Tibial artery (tissue), 4 donors: ENCODE results near the gene AFG1L.

ENCODE experiments used
- DNase-seq, 2 donors: peaks; one replicate each; pipeline ENCODE4 v3.0.0-alpha.2; 2019
- H3K27ac ChIP-seq, 2 donors: fragments of 200-600 bp; sonication (generic) in 1 of 2; 1 replicate in 1 of 2; 2 replicates in 1 of 2; pipeline ENCODE4 v1.5.1; 2018 to 2019; ENCODE audit warnings: mild to moderate bottlenecking in 1 of 2
- H3K27me3 ChIP-seq, 2 donors: fragments of 200-600 bp; sonication (generic) in 1 of 2; one replicate each; pipeline versions ENCODE4 v1.5.1 to v1.6.0; 2016 to 2019
- H3K36me3 ChIP-seq, 3 donors: fragments of 200-600 bp; sonication (generic) in 2 of 3; one replicate each; pipeline ENCODE4 v1.5.1; 2016 to 2019; ENCODE audit warnings: mild to moderate bottlenecking in 2 of 3
- H3K4me1 ChIP-seq, 4 donors: fragments of 200-600 bp; sonication (generic) in 2 of 4; 1 replicate in 3 of 4; 2 replicates in 1 of 4; pipeline ENCODE4 v1.5.1; 2016 to 2019
- H3K4me3 ChIP-seq, 2 donors: fragments of 200-600 bp; sonication (generic) in 1 of 2; 1 replicate in 1 of 2; 2 replicates in 1 of 2; pipeline ENCODE4 v1.5.1; 2018 to 2019; ENCODE audit warnings: mild to moderate bottlenecking in 2 of 2
- H3K9me3 ChIP-seq, 3 donors: fragments of 200-600 bp; sonication (generic) in 1 of 3; one replicate each; pipeline ENCODE4 v1.5.1; 2016 to 2019
- intact Hi-C: fragments of 100-400 bp; cut with DNase I; formaldehyde crosslinking; loops from one replicate; pipeline ENCODE4 v1.15.0; 2023; ENCODE audit warnings: low total_unique reads
- TF ChIP-seq, protein P1 (sequence below), 2 experiments: fragments of 200-600 bp in 1 of 2; fragments of 450-650 bp in 1 of 2; IDR thresholded peaks; one replicate each; pipeline ENCODE4 v1.5.1; 2017 to 2019; ENCODE audit warnings: antibody characterized with exemption in 2 of 2, mild to moderate bottlenecking in 1 of 2, moderate library complexity in 1 of 2

AFG1L gene

DNA sequence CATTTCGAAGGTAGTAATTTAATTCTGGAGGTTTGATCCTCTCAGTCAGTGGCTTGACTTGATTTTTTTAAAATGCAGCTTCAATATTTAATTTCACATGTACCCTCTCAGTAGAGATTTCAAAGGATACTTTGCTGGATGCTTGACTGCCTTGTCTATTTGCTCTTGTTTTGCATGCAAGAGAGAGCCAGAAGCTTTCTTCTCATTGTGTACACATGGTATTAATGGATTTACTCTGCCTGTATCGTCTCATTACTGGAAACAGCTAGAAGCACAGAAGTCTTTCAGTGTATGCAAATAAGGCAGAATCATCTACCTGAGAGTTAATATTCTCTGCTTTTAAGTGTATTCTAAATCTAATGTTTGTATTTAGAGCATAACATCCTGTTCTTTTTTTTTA lies 181.5 kb downstream of the AFG1L start:
- no peak for DNase-seq
- TF ChIP-seq, protein P1, sequence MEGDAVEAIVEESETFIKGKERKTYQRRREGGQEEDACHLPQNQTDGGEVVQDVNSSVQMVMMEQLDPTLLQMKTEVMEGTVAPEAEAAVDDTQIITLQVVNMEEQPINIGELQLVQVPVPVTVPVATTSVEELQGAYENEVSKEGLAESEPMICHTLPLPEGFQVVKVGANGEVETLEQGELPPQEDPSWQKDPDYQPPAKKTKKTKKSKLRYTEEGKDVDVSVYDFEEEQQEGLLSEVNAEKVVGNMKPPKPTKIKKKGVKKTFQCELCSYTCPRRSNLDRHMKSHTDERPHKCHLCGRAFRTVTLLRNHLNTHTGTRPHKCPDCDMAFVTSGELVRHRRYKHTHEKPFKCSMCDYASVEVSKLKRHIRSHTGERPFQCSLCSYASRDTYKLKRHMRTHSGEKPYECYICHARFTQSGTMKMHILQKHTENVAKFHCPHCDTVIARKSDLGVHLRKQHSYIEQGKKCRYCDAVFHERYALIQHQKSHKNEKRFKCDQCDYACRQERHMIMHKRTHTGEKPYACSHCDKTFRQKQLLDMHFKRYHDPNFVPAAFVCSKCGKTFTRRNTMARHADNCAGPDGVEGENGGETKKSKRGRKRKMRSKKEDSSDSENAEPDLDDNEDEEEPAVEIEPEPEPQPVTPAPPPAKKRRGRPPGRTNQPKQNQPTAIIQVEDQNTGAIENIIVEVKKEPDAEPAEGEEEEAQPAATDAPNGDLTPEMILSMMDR (IDR thresholded peaks at IDR 0.05) = no peak

DNA sequence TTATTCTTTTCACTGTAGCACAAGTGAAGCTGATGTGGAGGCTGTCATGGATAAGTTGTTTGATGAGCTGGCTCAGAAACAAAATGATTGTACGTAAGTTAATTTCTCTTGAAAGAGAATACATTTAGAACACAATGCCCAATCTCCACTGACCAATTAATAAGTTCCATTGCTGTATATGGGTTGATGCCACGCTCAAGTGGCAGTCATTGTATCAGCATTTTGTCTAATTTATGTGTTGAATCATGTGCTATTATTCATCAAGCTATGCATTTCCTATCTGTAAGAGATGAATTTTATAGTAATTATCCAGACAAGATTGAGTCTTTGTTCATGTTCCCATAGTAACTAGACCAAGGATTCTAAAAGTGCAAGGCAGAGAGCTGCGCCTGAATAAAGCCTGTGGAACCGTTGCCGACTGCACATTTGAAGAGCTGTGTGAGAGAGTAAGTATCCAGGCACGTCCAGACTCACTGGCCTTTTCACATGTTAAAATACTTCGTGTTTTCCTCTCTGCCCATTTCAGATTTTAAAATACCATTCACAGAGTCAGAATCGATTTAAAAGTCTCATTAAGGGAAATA lies 182.1 kb downstream of the AFG1L start:
- no peak overlapping the region for H3K27ac ChIP-seq
- no peaks in the 10 kb centered on the region for H3K27me3 ChIP-seq
- H3K36me3 ChIP-seq = no peaks in the 10 kb centered on the region
- no peak overlapping the region for H3K4me3 ChIP-seq
- intact Hi-C loops = no loop called here
- TF ChIP-seq, protein P1 (IDR thresholded peaks at IDR 0.05) = no peak
- H3K4me1 ChIP-seq = no peaks in the 10 kb centered on the region
- no peak for DNase-seq
- H3K9me3 ChIP-seq = no peaks in the 10 kb centered on the region

More for the DNA sequence above, 181.5 kb downstream of the AFG1L start:
- Histone ChIP-seq H3K27me3 (no peaks in the 10 kb centered on the region), H3K4me3 (no peak overlapping the region), H3K36me3 (no peaks in the 10 kb centered on the region), H3K9me3 (no peaks in the 10 kb centered on the region), H3K4me1 (no peaks in the 10 kb centered on the region), H3K27ac (no peak overlapping the region)
- intact Hi-C loops = no loop called here

DNA sequence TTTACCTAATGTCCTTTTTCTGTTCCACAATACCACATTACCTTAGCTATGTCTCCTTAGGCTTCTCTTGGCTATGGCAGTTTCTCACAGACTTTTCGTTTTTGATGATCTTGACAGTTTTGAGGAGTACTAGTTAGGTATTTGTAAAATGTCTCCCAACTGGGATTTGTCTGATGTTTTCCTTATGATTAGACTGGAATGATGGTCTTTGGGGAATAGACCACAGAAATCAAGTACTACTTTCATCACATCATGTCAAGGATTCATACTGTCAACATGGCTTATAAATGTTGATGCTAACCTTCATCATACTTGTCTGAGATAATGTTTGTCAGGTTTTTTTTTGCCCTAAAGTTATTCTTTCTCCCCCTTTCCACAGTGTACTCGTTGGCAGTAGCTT lies 187.7 kb downstream of the AFG1L start:
- Histone ChIP-seq H3K27ac (no peak overlapping the region), H3K4me1 (no peaks in the 10 kb centered on the region), H3K9me3 (no peaks in the 10 kb centered on the region), H3K4me3 (no peak overlapping the region), H3K27me3 (no peaks in the 10 kb centered on the region), H3K36me3 (no peaks in the 10 kb centered on the region)
- intact Hi-C loops = no loop called here
- no peak for DNase-seq
- TF ChIP-seq, protein P1 (IDR thresholded peaks at IDR 0.05) = no peak

DNA sequence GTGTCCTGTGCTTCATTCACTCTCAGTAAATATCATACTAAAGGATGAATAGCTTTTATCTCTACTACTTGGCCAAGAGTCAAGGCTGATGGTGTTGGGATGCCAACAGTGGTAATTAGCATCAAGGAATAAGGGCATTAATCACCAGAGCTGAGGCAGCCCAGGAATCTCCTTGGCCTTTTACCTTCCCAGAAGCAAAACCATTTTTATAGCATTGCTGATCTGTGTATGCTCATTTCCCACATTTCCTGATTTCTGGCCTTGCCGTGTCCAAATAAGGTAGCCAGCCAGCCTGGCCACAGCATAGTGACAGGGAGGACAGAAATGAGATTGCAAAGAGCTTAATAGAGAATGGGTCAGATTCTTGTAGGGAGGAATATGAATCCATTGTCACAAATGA lies 189.2 kb downstream of the AFG1L start:
- Histone ChIP-seq H3K4me1 (no peaks in the 10 kb centered on the region), H3K27ac (no peak overlapping the region), H3K27me3 (no peaks in the 10 kb centered on the region), H3K9me3 (no peaks in the 10 kb centered on the region), H3K36me3 (no peaks in the 10 kb centered on the region), H3K4me3 (no peak overlapping the region)
- TF ChIP-seq, protein P1 (IDR thresholded peaks at IDR 0.05) = no peak
- DNase-seq = no peak
- intact Hi-C loops = no loop called here

DNA sequence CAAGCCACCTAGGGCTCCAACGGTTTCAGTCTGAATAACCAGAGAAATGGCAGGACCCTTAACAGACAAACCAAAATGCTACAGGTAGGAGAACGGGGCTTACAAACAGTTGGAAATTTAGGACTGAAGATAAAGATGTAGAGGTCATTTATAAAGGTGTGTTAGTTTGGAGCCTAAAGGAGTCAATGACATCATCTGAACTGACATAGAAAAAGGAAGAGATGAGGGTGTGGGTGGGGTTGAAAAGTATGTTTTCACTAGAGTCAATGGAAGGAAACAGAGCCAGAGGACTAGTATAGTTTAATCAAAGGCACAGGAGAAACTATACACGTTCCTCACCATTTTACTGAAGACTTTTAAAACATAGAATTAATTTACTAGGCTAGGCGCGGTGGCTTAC lies 194.8 kb downstream of the AFG1L start:
- H3K4me1 ChIP-seq = no peaks in the 10 kb centered on the region
- no peaks in the 10 kb centered on the region for H3K36me3 ChIP-seq
- TF ChIP-seq, protein P1 (IDR thresholded peaks at IDR 0.05) = no peak
- H3K27me3 ChIP-seq = no peaks in the 10 kb centered on the region
- intact Hi-C loops = loop anchor here (10.0 kb wide), 1 partner anchor 375 kb away; no protein-coding TSS in a partner anchor
- DNase-seq = no peak
- H3K27ac ChIP-seq = no peak overlapping the region
- H3K9me3 ChIP-seq = no peaks in the 10 kb centered on the region
- no peak overlapping the region for H3K4me3 ChIP-seq
